ENCODE measurements around the gene NYAP1.

DNA sequence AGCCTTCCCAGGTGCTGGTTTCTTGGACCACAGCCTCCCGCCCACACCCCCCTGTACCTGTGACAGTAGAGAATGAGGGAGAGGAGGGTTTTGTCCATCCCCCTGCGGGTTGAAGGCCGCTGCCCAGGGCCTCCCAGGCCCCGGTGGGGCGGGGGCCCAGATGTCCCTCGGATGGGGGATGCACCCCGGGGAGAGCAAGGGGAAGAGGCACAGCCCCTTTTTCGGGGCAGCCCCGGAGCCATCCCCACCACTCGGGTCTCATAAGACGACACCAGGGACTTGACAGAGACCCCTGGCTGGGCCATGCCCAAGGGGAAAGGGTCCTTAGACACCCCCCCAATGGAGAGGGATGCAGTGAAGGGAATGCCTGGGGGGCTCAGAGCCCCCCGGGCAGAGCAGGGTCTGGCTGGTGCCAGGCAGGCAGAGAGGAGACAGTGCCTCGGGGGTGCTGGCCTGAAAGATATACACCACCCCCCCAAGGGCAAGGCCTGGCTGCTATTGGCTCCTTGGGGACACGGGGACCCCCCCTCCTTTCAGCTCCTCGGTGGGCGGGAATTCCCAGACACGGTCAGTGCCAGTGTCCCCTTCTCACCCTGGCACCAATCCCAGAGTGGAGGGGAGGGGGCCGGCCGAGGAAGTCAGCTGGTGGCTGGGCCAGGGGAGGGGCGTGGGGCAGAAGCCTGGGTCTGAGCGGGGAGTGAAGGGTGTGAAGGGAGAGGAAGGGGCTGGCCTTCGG, 15.9 kb upstream of the NYAP1 start:
- TF ChIP-seq, protein P1, sequence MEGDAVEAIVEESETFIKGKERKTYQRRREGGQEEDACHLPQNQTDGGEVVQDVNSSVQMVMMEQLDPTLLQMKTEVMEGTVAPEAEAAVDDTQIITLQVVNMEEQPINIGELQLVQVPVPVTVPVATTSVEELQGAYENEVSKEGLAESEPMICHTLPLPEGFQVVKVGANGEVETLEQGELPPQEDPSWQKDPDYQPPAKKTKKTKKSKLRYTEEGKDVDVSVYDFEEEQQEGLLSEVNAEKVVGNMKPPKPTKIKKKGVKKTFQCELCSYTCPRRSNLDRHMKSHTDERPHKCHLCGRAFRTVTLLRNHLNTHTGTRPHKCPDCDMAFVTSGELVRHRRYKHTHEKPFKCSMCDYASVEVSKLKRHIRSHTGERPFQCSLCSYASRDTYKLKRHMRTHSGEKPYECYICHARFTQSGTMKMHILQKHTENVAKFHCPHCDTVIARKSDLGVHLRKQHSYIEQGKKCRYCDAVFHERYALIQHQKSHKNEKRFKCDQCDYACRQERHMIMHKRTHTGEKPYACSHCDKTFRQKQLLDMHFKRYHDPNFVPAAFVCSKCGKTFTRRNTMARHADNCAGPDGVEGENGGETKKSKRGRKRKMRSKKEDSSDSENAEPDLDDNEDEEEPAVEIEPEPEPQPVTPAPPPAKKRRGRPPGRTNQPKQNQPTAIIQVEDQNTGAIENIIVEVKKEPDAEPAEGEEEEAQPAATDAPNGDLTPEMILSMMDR (IDR thresholded peaks at IDR 0.05): no peak
- no peak for TF ChIP-seq POLR2A (IDR thresholded peaks at IDR 0.05)
